ENCODE data around the gene BMPR1A. TPM values are rescaled to one million over a fixed set of nuclear protein-coding genes. Genes with fewer than 3 reads are reported as not detected.
A peak's percentile ranks its signal among the peaks of the same experiment; 100 is the strongest.

The BMPR1A gene
- polyA plus RNA-seq, 3 donors, result 0.25 to 0.67 (median 0.61) TPM

- intact Hi-C loops (cut with micrococcal nuclease), result no loop called here
- no peaks in the 10 kb centered on the region for H3K79me2 ChIP-seq (ENCODE audit: insufficient read depth, low read length)
- H2AFZ ChIP-seq (ENCODE audit: insufficient read depth, low read depth, low read length, poor library complexity, severe bottlenecking), result no peak overlapping the region
- H3K9me3 ChIP-seq (replicated peaks in 1 of 2; ENCODE audit: control insufficient read depth in 1 of 2, insufficient read depth in 1 of 2, low read length in 2 of 2), result no peaks in the 10 kb centered on the region
- no peak overlapping the region for H3K4me3 ChIP-seq (replicated peaks in 1 of 3; ENCODE audit: low read depth in 2 of 3, low read length in 3 of 3)
- peaks cover 0 to 4% of the 10 kb centered on the region in 2 donors for H3K27me3 ChIP-seq (ENCODE audit: control insufficient read depth in 2 of 2, insufficient read depth in 2 of 2, low read length in 2 of 2)
- no peak overlapping the region for H3K27ac ChIP-seq (ENCODE audit: low read depth in 1 of 2, low read length in 2 of 2)
- H3K9ac ChIP-seq (ENCODE audit: insufficient read depth, low read length, poor library complexity, severe bottlenecking), result peak overlapping the region; percentile 8
- H3K4me3 Mint-ChIP-seq, result no peak overlapping the region
- no peaks in the 10 kb centered on the region for H3K36me3 Mint-ChIP-seq
- WGBS (ENCODE audit: insufficient coverage), result no CpG with 5 or more reads among the region's 7 CpGs
- peaks cover 36% of the 10 kb centered on the region for H3K4me1 Mint-ChIP-seq
- peaks cover 39 to 47% of the 10 kb centered on the region in 2 donors for H3K4me1 ChIP-seq (ENCODE audit: control insufficient read depth in 1 of 2, insufficient read depth in 2 of 2, low read length in 2 of 2)
- no peak for DNase-seq
- H3K4me2 ChIP-seq (replicated peaks; ENCODE audit: extremely low read depth, low read length, poor library complexity, severe bottlenecking), result no peak overlapping the region
- H3K9me3 Mint-ChIP-seq, result peaks cover 0 to under 1% (median 0%) of the 10 kb centered on the region in 7 donors
- H4K20me1 ChIP-seq (ENCODE audit: insufficient read depth, low read length), result no peaks in the 10 kb centered on the region
- TF ChIP-seq, protein P1, sequence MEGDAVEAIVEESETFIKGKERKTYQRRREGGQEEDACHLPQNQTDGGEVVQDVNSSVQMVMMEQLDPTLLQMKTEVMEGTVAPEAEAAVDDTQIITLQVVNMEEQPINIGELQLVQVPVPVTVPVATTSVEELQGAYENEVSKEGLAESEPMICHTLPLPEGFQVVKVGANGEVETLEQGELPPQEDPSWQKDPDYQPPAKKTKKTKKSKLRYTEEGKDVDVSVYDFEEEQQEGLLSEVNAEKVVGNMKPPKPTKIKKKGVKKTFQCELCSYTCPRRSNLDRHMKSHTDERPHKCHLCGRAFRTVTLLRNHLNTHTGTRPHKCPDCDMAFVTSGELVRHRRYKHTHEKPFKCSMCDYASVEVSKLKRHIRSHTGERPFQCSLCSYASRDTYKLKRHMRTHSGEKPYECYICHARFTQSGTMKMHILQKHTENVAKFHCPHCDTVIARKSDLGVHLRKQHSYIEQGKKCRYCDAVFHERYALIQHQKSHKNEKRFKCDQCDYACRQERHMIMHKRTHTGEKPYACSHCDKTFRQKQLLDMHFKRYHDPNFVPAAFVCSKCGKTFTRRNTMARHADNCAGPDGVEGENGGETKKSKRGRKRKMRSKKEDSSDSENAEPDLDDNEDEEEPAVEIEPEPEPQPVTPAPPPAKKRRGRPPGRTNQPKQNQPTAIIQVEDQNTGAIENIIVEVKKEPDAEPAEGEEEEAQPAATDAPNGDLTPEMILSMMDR (IDR thresholded peaks at IDR 0.05), result no peak
- no peaks in the 10 kb centered on the region for H3K36me3 ChIP-seq (replicated peaks in 1 of 2; ENCODE audit: control insufficient read depth in 1 of 2, insufficient read depth in 2 of 2, low read length in 2 of 2)
- no peak overlapping the region for H3K27ac Mint-ChIP-seq
- peaks cover 8 to 30% (median 18%) of the 10 kb centered on the region in 3 donors for H3K27me3 Mint-ChIP-seq (ENCODE audit: low read depth in 3 of 3)
Measured at GRCh38 chr10:86962136-86962980, 205.9 kb downstream of the BMPR1A start.

DNA sequence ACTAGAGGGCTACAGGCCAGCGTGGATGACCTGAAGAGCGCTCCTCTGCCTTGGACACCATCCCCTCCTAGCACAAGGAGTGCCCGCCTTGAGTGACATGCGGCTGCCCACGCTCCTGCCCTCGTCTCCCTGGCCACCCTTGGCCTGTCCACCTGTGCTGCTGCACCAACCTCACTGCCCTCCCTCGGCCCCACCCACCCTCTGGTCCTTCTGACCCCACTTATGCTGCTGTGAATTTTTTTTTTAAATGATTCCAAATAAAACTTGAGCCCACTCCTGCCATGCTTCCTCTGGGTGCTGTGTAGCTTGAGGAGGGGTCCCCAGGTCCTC lies 206.5 kb downstream of the BMPR1A start:
- no peak overlapping the region for H3K4me2 ChIP-seq (replicated peaks; ENCODE audit: extremely low read depth, low read length, poor library complexity, severe bottlenecking)
- no peaks in the 10 kb centered on the region for H4K20me1 ChIP-seq (ENCODE audit: insufficient read depth, low read length)
- Mint-ChIP-seq H3K27me3 (ENCODE audit: low read depth in 3 of 3) (peaks cover 14 to 36% (median 22%) of the 10 kb centered on the region in 3 donors), H3K4me1 (peaks cover 30% of the 10 kb centered on the region), H3K27ac (no peak overlapping the region), H3K9me3 (peaks cover 0 to 1% (median 0%) of the 10 kb centered on the region in 7 donors), H3K4me3 (no peak overlapping the region), H3K36me3 (peaks cover 0 to 2% of the 10 kb centered on the region in 2 donors)
- no peaks in the 10 kb centered on the region for H3K36me3 ChIP-seq (replicated peaks in 1 of 2; ENCODE audit: control insufficient read depth in 1 of 2, insufficient read depth in 2 of 2, low read length in 2 of 2)
- intact Hi-C loops (cut with micrococcal nuclease), result no loop called here
- no peak overlapping the region for H3K4me3 ChIP-seq (replicated peaks in 1 of 3; ENCODE audit: low read depth in 2 of 3, low read length in 3 of 3)
- WGBS (ENCODE audit: insufficient coverage), result 100% methylated on average over 2 of the region's 7 CpGs
- TF ChIP-seq, protein P1 (IDR thresholded peaks at IDR 0.05), result no peak
- H3K79me2 ChIP-seq (ENCODE audit: insufficient read depth, low read length), result no peaks in the 10 kb centered on the region
- no peaks in the 10 kb centered on the region for H3K9me3 ChIP-seq (replicated peaks in 1 of 2; ENCODE audit: control insufficient read depth in 1 of 2, insufficient read depth in 1 of 2, low read length in 2 of 2)
- peaks cover 4 to 9% of the 10 kb centered on the region in 2 donors for H3K27me3 ChIP-seq (ENCODE audit: control insufficient read depth in 2 of 2, insufficient read depth in 2 of 2, low read length in 2 of 2)
- DNase-seq, result no peak
- H2AFZ ChIP-seq (ENCODE audit: insufficient read depth, low read depth, low read length, poor library complexity, severe bottlenecking), result no peak overlapping the region
- no peak overlapping the region for H3K9ac ChIP-seq (ENCODE audit: insufficient read depth, low read length, poor library complexity, severe bottlenecking)
- H3K4me1 ChIP-seq (ENCODE audit: control insufficient read depth in 1 of 2, insufficient read depth in 2 of 2, low read length in 2 of 2), result peaks cover 34 to 41% of the 10 kb centered on the region in 2 donors
- no peak overlapping the region for H3K27ac ChIP-seq (ENCODE audit: low read depth in 1 of 2, low read length in 2 of 2)

Data from CD14-positive monocyte (primary cell).